Stimulated activated CD8-positive, alpha-beta memory T cell treated with anti-CD3 and anti-CD28 coated beads, Interleukin-7, amount 100 ng/mL, for 48 hours (primary cell): ENCODE data around the gene UBN2.

Source experiments
- DNase-seq, 2 donors: peaks; one replicate each; pipeline ENCODE4 v3.0.0-alpha.2; 2020; ENCODE audit warnings: low read depth in 1 of 2; ENCODE audit errors: extremely low read depth in 1 of 2

The UBN2 gene

GRCh38 chr7:139341776-139342226 lies 110.8 kb downstream of the UBN2 start:
- DNase-seq, result no peak

DNA sequence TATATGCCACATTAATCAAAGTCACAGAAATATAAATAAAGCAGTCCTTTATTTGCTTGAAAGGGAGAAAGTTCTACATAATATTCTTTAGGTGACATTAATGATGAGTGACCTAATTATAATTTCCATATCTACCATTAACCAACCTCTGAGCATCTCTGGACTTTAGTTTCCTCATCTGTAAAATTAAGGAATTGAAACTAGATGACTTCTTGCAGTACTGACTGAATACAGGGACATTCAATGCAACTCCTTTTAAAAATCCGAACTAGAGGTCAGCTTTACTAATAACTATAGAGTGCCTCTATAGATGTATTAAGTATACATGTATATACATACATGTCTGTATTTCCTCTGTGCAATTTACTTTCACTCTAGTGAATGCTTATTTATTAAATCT lies 114.0 kb downstream of the UBN2 start:
- no peak for DNase-seq

DNA sequence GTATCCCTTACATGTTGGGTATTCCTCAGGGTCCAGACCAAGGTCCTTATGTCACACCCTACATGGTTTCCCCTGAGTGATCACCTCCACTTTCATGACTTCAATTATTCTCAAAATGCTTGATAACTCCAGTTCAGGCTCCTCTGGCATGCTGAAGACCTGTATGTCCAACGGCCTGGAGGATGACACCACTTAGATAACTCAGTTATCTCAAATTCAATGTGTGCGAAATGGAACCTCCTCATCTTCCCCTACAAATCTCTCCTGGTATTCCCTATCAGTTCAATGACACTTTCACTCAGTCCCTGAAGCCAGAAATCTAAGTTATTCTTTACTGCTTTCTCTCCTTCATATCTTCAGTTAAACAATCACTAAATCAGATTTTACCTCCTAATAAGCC lies 120.0 kb downstream of the UBN2 start:
- DNase-seq, result no peak

DNA sequence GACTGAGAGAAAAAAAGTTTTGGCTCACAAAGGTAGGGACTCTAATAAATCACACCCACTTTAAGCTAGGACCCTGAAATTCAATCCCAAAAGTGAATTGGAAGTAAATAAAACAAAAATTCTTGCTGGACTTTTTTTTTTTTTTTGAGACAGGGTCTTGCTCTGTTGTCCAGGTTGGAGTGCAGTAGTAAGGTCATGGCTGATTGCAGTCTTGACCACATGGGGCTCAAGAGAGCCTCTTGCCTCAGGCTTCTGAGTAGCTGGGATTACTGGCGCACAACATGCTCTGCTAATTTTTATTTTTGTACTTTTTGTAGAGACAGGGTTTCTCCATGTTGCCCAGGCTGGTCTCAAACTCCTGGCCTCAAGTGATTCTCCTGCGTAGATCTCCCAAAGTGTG lies 123.7 kb downstream of the UBN2 start:
- DNase-seq, result no peak

GRCh38 chr7:139355320-139355719 lies 124.3 kb downstream of the UBN2 start:
- no peak for DNase-seq
